IPS-NIHi11 (cell line): ENCODE results near the gene E2F3.

Experiments
- DNase-seq: peaks from one replicate; pipeline ENCODE4 v3.0.0; 2012; ENCODE audit warnings: mixed read lengths, low spot score

Gene E2F3

DNA sequence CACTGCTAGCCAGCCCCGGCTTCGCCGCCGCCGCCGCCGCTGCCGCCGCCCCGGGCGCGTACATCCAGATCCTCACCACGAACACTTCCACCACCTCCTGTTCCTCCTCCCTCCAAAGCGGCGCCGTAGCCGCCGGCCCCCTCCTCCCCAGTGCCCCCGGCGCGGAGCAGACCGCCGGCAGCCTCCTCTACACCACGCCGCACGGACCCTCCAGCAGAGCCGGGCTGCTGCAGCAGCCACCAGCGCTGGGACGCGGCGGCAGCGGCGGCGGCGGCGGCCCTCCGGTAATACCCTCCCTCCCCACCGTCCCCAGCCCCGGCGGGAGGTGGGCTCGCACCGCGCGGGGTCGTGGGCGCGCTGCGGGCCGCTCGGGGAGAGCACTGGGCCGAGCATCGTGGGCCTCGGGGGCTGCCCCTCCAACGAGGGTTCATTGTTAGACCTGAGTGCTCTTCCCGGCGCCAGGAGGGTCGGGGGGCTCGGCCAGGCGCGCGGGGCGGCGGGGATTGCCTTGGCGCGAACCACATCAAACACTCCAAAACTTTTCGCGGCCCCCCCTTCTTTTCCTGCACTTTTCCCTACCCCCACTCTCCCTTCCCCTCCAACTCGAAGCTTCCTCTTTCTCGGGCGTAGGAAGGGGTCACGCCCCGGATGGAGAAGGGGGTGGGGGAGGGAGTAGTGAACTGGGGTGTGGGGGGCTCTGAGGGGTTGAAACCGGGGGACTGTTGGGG lies 827 bp downstream of the E2F3 start:
- peak; percentile 39 for DNase-seq

DNA sequence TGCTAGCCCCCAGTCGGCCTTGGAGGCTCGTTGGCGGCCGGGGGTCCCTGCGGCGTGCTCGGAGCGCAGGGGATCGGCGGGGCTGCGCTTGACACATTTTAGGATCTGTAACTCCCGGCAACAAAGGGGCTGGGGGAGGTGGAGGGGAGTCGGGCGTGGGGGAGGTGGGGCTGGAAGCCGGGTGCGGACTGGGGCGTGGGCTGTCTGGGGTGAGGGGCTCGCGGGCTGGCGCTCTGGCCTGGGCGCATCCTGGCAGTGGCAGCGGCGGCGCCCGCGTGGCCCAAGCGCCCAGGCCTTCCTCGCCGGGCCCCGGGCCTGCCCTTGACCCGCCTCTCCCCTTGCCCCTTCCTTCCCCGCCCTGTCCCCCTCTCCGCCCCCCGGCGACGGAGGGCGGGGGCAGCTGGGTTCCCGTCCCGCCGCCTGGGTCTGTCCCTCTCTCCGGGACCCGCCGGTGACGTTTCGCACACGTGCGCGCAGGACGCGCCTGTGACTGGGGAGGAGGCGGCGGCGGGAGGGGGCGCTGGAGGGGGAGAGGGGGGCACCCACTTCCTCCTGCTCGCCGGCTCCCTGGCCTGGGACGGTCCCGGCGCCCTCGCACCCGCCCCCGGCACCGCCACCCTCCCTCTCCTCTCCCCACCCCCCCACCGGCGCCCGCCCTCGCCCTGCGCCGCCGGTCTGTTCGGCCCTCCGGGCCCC lies 1.5 kb downstream of the E2F3 start:
- peak; percentile 80 for DNase-seq

DNA sequence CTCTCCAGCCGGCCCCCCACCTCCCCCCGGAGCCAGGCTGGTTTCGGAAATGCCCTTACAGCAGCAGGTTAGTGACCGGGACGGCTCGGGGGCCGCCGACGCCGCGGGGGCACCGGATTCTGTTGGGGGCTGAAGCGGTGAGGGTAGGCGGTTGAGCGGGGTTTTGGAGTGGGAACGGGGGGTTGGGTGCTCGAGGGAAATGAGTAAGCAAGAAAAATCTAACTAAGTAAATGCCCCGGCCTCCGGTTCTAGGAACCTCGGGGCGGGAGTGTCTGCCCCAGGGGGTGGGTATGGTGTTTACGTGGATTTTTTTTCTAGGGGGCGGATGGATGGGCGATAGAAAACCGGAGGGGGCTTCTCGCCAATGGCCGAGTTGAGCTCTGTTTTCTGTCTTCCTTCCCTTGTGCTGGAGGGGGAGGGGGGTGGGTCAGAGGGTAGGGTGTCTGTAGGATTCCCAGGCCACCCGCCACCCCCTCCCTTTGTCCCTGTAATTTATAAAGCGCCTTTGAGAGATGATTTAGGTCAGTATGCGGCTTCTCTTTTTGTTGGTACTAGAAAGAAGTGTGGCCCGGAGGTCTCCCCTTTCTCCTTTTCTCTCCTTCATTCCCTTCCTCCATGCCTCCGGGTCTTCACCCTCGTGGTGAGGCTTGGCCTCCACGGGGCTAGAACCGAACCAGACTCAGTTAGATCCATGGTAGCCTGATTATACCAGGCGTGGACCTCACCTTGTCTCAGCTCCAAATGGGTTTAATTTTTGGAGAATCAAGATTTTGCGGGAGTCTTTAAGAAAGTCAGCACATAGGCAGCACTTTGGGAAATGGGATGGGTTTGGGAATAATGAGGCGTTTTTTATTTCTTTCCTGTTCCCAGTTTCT lies 2.3 kb downstream of the E2F3 start:
- peak; percentile 40 for DNase-seq

DNA sequence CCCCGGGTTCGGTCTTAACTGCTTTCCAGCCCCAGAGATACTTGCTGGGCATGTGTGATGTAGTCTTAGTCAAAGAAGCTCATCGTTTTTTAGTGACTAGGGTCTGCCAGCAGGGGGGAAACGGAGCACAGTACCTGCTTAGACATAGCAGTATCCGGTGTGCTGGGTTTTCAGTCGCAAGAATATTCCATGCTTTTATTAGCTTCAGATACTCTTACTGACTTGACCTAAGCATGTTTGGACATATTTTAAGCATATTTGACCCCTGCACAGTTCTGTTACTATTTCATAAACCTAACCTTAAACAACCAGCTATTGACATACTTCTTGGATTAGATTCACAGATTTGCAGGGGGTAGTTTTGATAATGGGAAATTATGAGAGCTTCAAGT lies 3.0 kb downstream of the E2F3 start:
- DNase-seq, result peak; percentile 37

DNA sequence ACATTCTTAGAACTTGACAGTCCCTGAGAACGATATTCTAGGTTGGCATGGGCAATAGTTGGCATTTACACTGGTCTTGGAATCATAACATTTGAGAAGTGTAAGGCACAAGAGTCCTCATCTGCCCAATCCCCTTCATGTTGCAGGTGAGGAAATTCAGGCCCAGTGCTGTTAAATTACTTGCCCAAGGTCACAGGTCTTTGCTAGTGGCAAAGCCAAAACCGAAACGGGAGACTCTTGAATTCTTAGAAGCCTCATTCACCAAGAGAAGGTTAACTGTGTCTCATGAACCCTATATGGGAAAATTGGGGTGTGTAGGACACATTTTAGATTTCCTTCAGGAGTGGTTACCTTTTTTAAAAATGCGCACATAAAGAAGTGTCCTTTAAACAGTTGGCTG lies 7.2 kb downstream of the E2F3 start:
- no peak for DNase-seq

DNA sequence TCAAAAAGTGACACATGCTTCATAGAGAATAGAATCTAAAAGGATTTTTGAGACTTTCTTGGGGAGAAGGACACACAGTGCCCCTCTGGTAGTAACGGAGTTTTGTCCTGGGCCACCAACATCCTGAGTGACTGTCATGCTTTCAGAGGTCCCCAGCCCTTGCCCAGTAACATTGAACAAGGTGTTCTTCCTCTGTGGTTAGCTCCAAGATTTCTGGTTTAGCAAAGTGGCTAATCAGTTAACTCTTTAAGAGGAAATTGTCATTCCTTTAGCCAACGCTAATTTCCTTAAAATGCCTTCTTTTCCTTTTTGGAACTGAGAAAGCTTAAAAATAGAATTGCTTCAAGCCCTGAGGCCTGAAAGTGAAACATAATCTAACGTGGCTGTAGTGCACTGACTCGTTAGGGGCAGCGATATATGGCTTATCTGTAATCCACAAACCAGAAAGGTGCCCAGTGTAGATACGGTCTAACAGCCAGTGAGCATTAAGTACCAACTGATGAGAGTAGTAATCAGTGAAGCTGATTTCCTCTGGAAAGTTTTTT lies 7.8 kb downstream of the E2F3 start:
- DNase-seq, result no peak

DNA sequence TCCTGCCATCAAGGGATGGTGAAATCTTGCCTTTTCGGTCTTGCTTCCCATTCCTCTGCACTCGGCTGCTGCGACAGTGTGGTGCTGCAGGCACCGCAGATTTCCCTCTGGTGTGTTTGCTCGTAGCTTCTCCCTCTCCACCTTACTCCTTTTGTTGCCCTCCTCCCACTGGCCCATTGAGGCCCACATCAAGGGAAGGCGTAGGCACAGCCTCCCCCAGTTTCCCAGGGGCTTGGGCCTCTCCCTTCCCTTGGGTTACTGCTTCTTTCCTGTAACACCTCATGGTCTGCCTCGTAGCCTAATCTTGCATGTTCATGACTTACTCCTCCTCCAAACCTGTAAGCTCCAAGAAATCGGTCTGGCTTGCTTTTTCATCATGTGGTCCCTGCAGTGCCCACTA lies 9.9 kb downstream of the E2F3 start:
- DNase-seq, result no peak

DNA sequence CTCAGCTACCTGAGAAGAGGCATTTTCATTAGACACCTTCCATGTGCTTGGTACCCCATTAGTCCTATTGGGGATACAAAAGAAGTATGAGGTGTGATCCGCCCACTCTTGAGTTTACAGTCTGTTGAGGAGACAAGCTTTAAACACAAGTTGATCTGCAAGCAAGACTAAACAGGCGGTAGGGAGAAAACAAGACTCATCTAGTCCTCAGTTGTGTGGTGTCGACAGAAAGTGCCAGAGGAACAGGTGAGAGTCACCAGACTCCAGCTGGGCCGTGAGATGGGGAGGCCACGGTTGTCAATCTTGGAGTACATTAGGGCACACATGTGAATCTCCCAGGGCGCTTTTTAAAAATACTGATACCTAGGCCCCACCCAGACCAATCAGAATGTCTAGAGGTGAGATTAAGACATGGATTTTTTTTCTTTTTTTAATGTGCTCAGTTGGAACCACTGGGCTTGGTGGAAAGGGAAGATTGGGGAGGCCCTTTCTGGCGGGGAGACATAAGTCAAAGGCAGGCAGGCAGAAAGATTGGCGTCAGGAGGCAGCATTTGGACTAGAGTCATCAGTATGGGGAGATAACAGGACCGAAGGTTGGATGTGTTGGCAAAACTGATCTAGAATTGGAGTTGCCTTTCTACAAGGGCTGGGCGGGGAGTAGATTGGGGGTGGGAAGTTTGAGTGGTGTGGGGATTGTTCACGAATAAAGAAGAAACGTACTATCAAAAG lies 10.4 kb downstream of the E2F3 start:
- no peak for DNase-seq

DNA sequence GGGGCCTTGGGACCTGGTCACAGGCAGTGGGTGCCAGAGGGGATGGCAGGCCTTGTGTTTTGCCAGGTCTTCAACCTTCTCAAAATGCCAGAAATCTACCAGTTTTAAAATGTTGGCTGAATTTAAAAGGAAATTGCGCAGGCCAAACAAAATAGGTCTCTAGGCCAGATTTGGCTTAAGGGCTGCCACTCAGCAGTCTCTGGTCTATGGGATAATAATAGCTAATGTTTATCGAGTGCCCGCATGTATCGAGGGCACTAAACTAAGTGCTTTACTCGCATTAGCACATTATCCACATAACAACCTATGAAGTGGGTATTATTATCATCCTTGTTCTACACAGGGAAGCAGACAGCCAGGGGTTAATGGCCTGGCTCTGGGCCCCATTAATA lies 11.0 kb downstream of the E2F3 start:
- DNase-seq, result no peak

DNA sequence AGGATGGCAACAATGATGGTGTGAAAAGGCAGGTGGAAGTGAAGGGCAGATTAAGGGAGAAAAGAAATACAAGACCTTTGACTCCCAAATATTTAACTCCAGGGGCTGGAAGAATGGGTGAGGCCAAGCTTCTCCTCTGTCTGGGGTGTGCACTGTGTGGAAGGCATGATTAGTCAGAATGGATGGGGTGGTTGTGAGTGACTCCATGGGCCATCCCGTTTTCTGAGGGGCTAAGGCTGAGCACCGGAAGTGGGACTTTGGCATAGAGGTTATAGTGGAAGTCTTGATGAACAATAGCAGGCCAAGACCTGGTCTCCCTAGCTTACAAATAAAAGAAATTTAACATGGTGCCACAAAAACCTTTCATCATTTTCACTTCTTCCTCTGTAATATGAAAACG lies 12.1 kb downstream of the E2F3 start:
- no peak for DNase-seq

DNA sequence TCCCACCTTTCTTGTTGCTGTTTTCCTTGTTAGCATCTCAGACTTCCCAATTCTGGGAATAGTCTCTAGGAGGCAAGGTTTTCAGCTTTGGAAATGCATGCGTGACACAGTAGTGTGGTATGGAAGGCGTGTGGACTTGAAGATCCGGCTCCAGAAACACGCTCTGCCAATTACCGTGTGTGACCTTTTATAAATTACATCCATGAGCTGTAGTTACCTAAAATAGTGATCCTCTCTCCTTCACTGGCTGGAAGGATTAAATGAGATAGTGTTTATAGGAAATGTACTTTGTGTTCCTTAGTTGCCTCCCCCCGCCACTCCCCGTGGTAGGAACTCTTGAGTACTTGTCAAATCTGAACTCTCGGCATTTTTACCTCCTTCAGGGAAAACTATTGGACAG lies 13.0 kb downstream of the E2F3 start:
- no peak for DNase-seq

DNA sequence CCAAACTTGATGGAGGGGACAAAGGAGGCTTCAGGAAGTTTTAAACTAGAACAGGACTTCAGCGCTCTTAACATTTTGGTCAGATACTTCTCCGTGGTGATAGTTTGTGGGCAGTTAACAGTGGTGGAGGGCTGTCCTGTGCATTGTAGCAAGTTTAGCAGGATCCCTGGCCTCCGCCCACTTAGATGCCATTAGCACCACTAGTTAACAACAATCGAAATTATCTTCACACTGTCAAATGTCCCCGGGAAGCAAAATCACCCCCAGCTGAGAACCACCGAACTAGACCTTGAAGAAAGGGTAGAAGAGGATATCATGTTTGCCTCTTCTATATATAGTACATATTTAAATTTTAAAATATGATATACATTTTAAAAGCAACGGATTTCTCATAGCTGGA lies 13.6 kb downstream of the E2F3 start:
- DNase-seq, result no peak

DNA sequence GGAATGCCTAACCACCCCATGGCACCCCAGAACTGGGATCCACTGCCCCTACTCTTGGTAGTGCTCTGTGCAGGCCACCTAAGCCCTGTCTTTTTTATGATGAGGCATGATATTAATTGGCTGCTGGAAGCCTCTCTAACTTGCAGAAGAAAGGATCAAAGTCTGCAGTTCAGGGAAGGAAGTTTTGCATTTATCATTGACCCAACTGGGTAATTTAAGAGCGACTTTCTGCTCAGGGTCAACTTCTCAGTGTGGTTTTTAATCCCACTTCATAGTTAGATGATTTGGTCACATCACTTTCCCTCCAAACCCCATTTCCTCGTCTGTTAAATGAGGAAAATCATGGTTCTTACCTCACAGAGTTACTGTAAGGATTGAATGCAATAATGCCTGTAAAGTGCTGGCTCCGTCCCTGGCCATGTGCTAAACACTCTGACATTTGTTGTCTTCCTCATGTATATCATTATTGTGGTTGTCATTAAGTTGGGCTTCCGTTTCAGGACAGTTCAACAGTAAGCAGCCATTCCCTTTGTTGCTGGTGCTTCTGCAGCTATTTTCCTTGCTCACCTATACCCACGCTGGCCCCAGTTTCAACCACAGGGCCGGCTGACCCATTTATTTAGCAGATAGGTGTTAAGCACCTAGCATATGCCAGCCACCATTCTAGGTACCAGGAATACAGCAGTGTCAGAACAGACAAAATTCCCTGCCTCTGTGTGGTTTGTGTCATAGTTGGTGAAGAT lies 14.2 kb downstream of the E2F3 start:
- DNase-seq, result no peak

DNA sequence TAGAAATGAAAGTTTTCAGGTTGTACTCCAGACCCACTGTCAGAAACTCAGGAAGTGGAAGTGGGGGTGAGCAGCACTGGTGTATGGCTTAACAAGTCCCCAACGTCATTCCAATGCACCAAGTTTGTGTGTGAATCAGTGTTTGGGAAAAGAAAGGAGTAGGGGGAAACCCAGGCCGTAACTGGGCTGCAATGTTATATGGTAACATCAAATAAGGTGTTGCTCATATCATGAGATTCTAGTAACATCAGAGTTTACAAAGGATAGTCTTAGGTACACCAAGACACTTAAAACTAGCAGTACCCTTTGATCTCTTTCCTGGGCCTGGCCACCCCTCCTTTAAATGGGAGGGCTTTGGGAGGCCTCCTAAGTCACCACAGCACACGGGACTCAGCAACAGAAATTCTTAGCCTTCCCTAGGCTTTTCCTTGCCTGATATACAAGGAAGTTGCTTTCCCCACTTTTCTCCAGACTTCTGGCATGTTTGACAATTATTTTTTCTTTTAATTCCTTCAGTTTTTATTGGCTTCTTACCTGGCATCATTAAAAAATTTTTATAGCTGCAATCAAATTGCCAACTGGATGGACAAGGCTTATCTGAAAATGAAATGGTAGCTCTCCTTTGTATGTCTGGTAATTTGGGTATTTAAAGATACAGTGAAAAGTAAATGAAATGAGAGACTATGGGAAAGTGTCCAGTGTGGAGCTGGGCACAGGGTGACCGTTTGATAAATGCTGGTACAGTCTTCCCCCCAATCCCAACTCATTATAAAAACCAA lies 15.1 kb downstream of the E2F3 start:
- no peak for DNase-seq

DNA sequence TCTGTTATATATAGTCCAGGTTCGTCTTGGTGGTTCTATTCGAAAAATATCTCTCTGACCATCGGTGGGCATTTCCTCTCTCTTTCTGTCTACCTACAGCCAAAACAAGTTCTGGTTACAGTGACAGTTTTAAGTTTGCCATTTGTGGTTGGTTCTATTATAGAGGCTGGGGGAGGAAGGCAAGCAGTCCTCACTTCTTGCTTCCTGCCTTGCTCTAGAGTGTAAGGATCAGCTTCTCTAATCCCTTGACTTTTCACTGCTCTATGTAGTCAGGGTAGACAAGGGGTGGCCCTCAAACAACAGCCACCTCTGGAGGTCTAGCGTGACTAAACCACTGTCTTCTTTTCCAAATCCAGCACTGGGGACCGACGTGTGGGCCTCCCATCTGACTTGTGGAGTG lies 16.1 kb downstream of the E2F3 start:
- DNase-seq, result no peak

DNA sequence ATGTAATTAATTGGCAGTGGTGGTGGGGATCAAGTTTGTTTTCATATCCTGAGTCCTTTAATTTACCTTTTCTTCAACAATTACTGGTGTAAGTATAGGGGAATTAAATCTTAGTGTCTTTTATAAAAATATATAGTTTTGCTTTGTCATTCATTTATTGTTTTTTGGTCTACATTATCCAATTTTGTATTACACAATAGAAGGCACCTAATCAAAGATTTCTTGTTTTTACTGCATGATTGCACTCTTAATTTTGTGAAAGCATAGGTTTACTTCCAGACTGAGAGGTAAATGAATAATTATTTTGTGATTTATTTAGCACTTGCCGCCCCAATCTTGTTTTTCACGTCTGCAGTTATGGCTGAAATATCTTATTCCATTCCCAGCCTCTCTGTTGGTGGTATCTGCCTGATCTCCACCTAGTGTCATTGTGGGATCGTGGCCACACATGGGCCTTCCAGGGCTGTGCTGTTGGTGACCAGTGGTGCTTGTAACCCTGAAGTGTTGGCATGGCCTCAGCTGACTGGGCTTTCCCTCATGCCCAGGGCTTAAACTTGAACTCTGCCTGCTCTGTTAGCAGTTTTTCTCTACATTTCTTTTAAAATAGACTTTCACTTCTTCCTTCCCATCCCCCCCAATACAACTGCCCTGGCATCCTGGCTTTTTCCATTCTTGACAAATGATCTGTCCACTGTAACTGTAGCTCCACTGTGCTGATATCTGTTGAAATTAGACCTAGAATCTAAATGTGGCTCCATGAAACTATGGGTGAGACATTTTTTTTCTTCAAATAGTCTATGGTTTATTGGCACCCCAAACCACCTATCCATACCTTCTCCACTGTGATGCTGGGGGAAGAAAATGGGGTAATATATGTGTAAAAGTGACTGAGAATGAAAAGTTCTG lies 24.8 kb downstream of the E2F3 start:
- DNase-seq, result no peak

DNA sequence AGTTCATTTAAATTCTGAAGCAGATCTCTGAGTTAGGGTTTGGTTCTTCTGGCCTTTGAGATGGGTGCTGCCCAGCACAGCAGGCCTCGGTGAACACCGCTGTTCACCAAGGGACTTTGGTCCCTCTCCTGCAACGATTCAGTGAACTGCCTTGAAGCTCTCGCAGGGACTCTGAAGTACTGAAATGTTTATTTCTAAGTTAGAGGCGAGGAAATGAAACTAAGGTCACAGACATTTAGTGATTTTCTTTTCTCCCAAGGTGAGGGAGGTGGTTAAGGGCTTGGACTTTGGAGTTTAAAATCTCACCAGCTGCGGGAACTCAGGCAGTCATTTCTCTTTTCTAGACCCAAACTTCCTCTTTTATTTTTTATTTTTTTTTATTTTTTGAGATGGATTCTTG lies 26.2 kb downstream of the E2F3 start:
- DNase-seq, result no peak

DNA sequence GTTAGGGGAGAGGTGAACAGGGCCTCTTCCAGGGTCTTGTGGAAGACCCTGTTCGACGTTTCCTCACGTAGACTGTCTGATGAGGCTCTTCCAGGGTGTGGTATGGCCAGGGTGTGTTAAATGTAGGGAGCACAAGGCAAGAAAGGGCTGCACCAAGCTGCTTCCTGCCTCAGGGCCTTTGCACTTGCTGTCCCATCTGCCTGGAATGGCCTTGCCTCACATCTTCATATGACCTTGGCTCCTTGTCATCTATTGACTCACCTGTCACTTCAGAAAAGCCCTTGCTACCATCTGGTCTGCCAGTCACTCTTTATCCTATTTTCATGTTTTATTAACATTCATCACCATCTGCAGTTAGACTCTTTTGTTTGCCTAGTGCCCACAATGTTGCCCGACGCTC lies 31.0 kb downstream of the E2F3 start:
- DNase-seq, result no peak

DNA sequence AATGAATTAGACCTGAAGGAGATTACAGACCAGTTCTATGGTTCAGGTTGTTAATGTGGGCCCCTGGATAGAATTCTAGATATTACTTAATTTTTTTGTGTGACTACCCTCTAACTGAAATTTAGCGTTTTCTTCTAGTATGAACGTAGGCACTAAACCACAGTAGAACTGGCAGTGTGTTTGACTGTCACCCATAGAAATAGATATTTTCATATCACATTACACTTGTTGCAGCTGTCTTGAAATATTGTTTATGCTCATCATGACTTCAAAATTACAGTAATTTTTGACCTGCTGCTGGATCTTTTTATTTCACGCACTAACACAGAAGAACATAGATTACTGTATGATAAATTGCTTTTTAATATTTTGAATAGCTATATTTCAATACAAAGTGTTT lies 31.6 kb downstream of the E2F3 start:
- no peak for DNase-seq
